GM18498 (cell line): ENCODE data around the gene C4orf50.

ENCODE experiments used
- ATAC-seq: cut with Tn5 transposase; IDR thresholded peaks from one replicate; pipeline ENCODE4 v1.9.1; 2021; ENCODE audit warnings: mild to moderate bottlenecking, moderate library complexity; ENCODE audit not compliant: unreplicated experiment

Gene C4orf50

DNA sequence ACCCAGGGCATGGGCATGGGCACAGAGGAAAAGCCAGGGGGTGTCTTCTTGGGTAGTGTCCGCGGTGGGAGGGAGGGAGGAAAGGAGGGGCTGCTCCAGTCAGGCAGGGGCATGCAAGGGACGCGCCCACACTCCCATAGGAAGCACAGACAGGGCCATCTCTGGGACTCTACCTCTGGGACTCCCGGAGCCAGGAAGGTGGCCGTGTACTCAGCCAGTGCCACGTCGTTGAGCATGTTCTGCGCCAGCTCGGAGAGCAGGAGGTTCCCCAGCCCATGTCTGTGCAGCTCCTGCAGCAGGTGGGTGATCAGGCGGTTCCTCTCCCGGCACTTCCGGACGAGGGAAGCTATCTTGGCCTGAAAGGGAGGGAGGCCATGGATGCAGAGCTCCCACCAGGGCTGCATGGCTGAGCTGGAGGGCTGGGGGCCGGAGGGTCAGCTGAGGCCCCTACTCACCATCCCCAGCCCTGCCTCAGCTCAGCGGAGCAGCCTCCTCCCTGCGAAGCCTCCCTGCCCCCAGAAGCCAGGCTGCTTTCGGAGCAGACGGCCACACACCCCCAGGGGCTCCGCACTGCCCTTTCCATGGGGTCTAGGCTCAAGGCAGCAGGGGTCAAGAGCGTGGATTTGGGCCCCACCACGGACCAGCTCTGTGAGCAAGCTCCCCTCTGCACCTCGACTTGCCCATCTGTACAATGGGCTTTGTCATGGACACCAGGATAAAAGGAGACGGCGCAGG lies 44.6 kb downstream of the C4orf50 start:
- ATAC-seq, result no peak

GRCh38 chr4:5973033-5973432 lies 45.2 kb downstream of the C4orf50 start:
- no peak for ATAC-seq

DNA sequence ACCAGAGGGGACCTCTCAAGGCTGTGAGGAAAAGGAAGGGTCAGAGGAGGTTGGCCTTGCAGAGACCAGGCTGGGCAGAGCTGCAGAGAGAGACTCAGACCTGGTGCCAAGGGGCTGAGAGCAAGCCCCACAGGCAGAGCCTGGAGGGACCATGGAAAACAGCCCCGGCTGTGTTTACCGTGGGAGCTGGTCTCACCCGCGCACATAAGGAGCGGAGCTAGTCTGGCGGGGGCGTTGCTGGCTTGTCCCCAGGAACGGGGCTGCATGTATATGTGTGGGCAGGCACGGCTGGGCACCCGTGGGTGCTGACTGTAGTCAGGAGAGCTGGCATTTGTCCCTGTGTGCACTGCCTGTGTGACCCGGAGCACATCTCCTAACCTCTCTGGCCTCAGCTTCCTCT lies 45.7 kb downstream of the C4orf50 start:
- no peak for ATAC-seq

DNA sequence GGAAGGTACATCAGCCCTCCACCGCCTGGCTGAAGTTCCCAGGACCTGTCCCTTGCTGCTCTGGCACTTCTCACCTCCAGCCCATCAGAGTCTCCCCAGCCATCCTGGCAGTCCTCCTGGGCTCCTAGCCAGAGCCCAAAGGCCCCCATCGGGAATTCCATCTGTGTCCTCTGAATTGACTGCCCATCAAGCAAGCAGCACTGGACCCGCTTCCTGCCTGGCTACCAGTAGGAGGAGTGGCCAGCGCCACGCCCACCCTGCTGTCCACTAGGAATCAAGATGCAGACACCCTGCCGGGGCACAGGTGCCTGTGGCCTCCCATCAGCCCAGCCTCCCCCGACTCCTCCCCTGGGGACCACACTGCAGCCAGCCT lies 47.2 kb downstream of the C4orf50 start:
- no peak for ATAC-seq

GRCh38 chr4:5970381-5971077 lies 47.7 kb downstream of the C4orf50 start:
- no peak for ATAC-seq

- no peak for ATAC-seq
Measured at GRCh38 chr4:5969777-5970176, 48.5 kb downstream of the C4orf50 start.

- ATAC-seq, result no peak
Measured at GRCh38 chr4:5969336-5969735, 48.9 kb downstream of the C4orf50 start.

DNA sequence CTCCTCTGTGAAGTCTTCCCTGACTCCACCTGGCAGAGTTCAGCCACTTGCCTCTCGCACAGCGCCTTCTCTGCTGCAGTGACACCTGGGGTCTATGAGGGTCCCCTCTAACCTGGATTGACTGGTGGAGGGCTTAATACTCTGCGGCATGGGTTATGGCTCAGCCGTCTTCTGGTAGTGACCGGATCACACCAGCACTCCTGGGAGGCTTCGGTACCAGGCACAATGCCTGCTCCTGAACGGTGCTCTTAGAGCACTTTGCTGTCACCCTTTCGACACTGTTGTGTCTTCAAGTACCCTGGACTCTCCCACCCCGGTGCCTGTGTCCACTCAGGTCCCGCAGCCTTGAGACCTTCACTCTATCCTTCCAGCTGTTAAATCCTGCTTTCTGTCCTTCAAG lies 50.0 kb downstream of the C4orf50 start:
- no peak for ATAC-seq

DNA sequence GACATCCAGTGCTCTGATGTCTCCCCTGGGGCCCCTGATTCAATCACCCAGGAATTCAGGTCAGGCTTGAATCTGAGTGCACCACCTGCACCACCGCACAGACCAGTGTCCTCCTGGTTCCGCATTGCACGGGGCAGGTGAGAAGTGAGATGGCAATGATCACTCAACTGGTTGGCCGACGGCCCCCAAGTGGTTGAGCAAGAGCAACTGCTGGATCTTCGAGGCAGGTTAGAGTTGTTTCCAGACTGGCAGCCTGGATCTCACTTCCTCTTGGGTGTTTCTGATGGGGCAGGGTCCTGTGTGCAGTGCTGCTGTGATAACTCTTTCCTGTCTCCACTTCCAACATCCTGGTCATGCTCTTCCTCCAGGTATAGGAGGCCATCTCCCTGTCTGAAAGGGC lies 50.4 kb downstream of the C4orf50 start:
- no peak for ATAC-seq

- no peak for ATAC-seq
Measured at GRCh38 chr4:5965225-5965624, 53.0 kb downstream of the C4orf50 start.

GRCh38 chr4:5964030-5964429 lies 54.2 kb downstream of the C4orf50 start:
- ATAC-seq, result no peak

DNA sequence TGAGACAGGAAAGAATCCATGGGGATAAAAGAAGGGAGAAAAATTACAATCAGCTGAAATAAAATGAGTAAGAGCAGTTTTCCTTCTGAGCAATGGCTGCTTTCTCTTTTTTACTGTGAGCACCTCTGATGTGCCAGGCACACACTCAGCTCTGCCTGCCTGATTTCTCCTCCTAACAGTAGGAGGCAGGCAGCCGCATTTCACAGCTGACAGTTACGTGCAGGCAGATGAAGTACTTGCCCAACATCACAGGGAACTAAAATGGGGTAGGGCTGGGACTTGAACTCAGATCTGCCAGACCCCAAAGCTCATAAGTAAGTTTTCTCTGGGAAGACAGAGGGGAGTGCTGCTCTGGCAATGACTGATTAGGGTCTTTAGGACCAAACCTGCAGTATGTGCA lies 54.6 kb downstream of the C4orf50 start:
- ATAC-seq, result no peak

GRCh38 chr4:5962416-5962815 lies 55.8 kb downstream of the C4orf50 start:
- no peak for ATAC-seq

- ATAC-seq, result no peak
Measured at GRCh38 chr4:5960252-5960880, 57.9 kb downstream of the C4orf50 start.

- ATAC-seq, result no peak
Measured at GRCh38 chr4:5959211-5959982, 58.8 kb downstream of the C4orf50 start.

DNA sequence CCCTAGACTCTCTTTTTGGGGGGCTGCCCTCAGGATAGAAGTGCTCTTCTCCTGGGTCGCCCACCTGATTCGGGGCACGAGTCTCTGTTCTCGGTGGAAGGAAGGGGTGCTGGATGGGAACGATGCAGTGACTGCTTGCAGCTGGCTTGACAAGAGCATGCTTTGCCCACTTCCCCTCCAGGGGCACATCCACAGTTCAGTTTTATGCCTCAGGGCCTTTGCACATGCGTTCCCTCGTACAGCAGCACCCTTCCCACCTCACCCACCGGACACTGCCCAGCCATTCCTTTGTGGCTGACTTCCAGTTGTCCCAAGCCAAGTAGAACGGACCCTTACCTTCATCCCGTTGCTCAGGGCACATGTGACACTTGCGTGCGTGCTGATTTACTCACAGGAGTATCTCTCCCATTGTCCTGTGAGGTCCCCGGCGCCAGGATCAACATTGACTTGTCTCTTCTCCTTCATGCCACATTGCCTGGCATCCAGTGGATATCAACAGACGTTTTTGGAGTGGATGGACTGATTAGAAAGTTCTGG lies 60.0 kb downstream of the C4orf50 start:
- no peak for ATAC-seq

DNA sequence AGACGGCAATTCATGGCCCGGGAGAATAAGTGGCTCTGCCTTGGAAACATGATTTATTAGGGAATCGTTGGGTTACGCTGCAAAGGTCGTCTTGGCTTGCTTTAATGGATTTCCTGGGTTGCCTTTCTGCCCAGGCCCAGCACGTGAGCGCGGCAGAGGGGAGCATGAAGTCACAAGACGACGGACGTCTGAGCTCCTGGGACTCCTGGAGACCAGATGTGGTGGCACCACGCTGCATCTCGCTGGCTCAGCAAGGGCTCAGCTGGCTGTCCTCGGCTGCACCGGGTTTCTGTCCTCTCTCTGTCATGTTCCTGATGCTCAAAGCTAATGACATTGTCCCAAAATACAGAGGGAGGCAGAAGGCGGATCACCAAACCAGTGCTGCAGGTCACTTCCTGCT lies 61.2 kb downstream of the C4orf50 start:
- ATAC-seq, result no peak

GRCh38 chr4:5956285-5957021 lies 61.8 kb downstream of the C4orf50 start:
- no peak for ATAC-seq

GRCh38 chr4:5955856-5956255 lies 62.4 kb downstream of the C4orf50 start:
- ATAC-seq, result no peak

GRCh38 chr4:5955201-5955821 lies 62.9 kb downstream of the C4orf50 start:
- ATAC-seq, result no peak
